Measurements from ENCODE around the gene NRP2. TPM values are rescaled to one million over a fixed set of nuclear protein-coding genes. Genes with fewer than 3 reads are reported as not detected.

The NRP2 gene
- total RNA-seq, 1 experiment from 2014 or later = 18.3 TPM

- Histone ChIP-seq H3K9me3 (ENCODE audit: low read length) (no peaks in the 10 kb centered on the region), H3F3A (ENCODE audit: low read length, unreplicated experiment) (no peaks in the 10 kb centered on the region), H4K20me1 (ENCODE audit: low read length) (no peaks in the 10 kb centered on the region), H3K79me2 (ENCODE audit: low read length) (no peaks in the 10 kb centered on the region), H2AFZ (ENCODE audit: low read length) (no peak overlapping the region), H3K36me3 (ENCODE audit: low read depth, low read length) (no peaks in the 10 kb centered on the region), H3K9me2 (replicated peaks; ENCODE audit: low read length) (no peaks in the 10 kb centered on the region), H3K27me3 (ENCODE audit: low read length) (no peaks in the 10 kb centered on the region), H3K4me2 (ENCODE audit: low read length) (no peak overlapping the region), H3K4me1 (ENCODE audit: insufficient read depth, low read length) (no peaks in the 10 kb centered on the region), H3K9ac (ENCODE audit: low read length) (no peak overlapping the region), H3K4me3 (ENCODE audit: low read length) (no peak overlapping the region), H3K27ac (ENCODE audit: low read length) (no peak overlapping the region)
- no TSS peak for BruUV-seq (replicated peaks)
- TF ChIP-seq EZH2 (IDR thresholded peaks at IDR 0.05; ENCODE audit: low read length, unreplicated experiment) (no peak), EZH2phosphoT487 (IDR thresholded peaks at IDR 0.05; ENCODE audit: borderline replicate concordance, low read length) (no peak), CTCF (conservative IDR thresholded peaks at IDR 0.05; ENCODE audit: low read depth, low read length) (no peak)
- no peak for ATAC-seq
- CTCF ChIA-PET = interaction anchor here (0.6 kb wide), 1 partner anchor 1542 kb away, joined by 3 read pairs; no protein-coding TSS in a partner anchor
- intact Hi-C loops (cut with micrococcal nuclease) = no loop called here
- POLR2A ChIA-PET (ENCODE audit: unreplicated experiment) = no interaction called here
- DNase-seq = no peak
Observed at GRCh38 chr2:205802065-205802464, 119.8 kb downstream of the NRP2 start.

GRCh38 chr2:205802941-205803340 lies 120.6 kb downstream of the NRP2 start:
- H3K9me3 ChIP-seq (ENCODE audit: low read length) = no peaks in the 10 kb centered on the region
- no peaks in the 10 kb centered on the region for H4K20me1 ChIP-seq (ENCODE audit: low read length)
- intact Hi-C loops (cut with micrococcal nuclease) = no loop called here
- H3K36me3 ChIP-seq (ENCODE audit: low read depth, low read length) = no peaks in the 10 kb centered on the region
- H3K4me3 ChIP-seq (ENCODE audit: low read length) = no peak overlapping the region
- no TSS peak for BruUV-seq (replicated peaks)
- ChIA-PET POLR2A (ENCODE audit: unreplicated experiment) (no interaction called here), CTCF (interaction anchor here (0.6 kb wide), 1 partner anchor 1543 kb away, joined by 3 read pairs; no protein-coding TSS in a partner anchor)
- no peak overlapping the region for H2AFZ ChIP-seq (ENCODE audit: low read length)
- H3K9me2 ChIP-seq (replicated peaks; ENCODE audit: low read length) = no peaks in the 10 kb centered on the region
- TF ChIP-seq CTCF (conservative IDR thresholded peaks at IDR 0.05; ENCODE audit: low read depth, low read length) = no peak
- TF ChIP-seq EZH2phosphoT487 (IDR thresholded peaks at IDR 0.05; ENCODE audit: borderline replicate concordance, low read length) = no peak
- no peak for TF ChIP-seq EZH2 (IDR thresholded peaks at IDR 0.05; ENCODE audit: low read length, unreplicated experiment)
- H3K27ac ChIP-seq (ENCODE audit: low read length) = no peak overlapping the region
- no peak overlapping the region for H3K9ac ChIP-seq (ENCODE audit: low read length)
- no peaks in the 10 kb centered on the region for H3K4me1 ChIP-seq (ENCODE audit: insufficient read depth, low read length)
- H3K79me2 ChIP-seq (ENCODE audit: low read length) = no peaks in the 10 kb centered on the region
- no peaks in the 10 kb centered on the region for H3F3A ChIP-seq (ENCODE audit: low read length, unreplicated experiment)
- no peak for ATAC-seq
- no peaks in the 10 kb centered on the region for H3K27me3 ChIP-seq (ENCODE audit: low read length)
- DNase-seq = no peak
- H3K4me2 ChIP-seq (ENCODE audit: low read length) = no peak overlapping the region

- no peak overlapping the region for H3K4me2 ChIP-seq (ENCODE audit: low read length)
- H3K27ac ChIP-seq (ENCODE audit: low read length) = no peak overlapping the region
- H3K79me2 ChIP-seq (ENCODE audit: low read length) = no peaks in the 10 kb centered on the region
- no peak overlapping the region for H3K9ac ChIP-seq (ENCODE audit: low read length)
- BruUV-seq (replicated peaks) = no TSS peak
- no peak for TF ChIP-seq EZH2phosphoT487 (IDR thresholded peaks at IDR 0.05; ENCODE audit: borderline replicate concordance, low read length)
- TF ChIP-seq CTCF (conservative IDR thresholded peaks at IDR 0.05; ENCODE audit: low read depth, low read length) = no peak
- TF ChIP-seq EZH2 (IDR thresholded peaks at IDR 0.05; ENCODE audit: low read length, unreplicated experiment) = no peak
- H3K4me3 ChIP-seq (ENCODE audit: low read length) = no peak overlapping the region
- H3K9me2 ChIP-seq (replicated peaks; ENCODE audit: low read length) = no peaks in the 10 kb centered on the region
- no peaks in the 10 kb centered on the region for H3K27me3 ChIP-seq (ENCODE audit: low read length)
- H3K4me1 ChIP-seq (ENCODE audit: insufficient read depth, low read length) = no peaks in the 10 kb centered on the region
- no peak for DNase-seq
- CTCF ChIA-PET = no interaction called here
- no peaks in the 10 kb centered on the region for H4K20me1 ChIP-seq (ENCODE audit: low read length)
- POLR2A ChIA-PET (ENCODE audit: unreplicated experiment) = no interaction called here
- no peaks in the 10 kb centered on the region for H3F3A ChIP-seq (ENCODE audit: low read length, unreplicated experiment)
- H2AFZ ChIP-seq (ENCODE audit: low read length) = no peak overlapping the region
- ATAC-seq = no peak
- H3K9me3 ChIP-seq (ENCODE audit: low read length) = no peaks in the 10 kb centered on the region
- intact Hi-C loops (cut with micrococcal nuclease) = no loop called here
- no peaks in the 10 kb centered on the region for H3K36me3 ChIP-seq (ENCODE audit: low read depth, low read length)
Observed at GRCh38 chr2:205803500-205803899, 121.2 kb downstream of the NRP2 start.
